PC-3 (cell line): Measurements from ENCODE around the gene MVK.

Source experiments
- EZH2phosphoT487 ChIP-seq: fragments of 300-600 bp; sonication (generic); IDR thresholded peaks from 2 replicates; pipeline ENCODE4 v1.6.1; 2018; ENCODE audit warnings: mild to moderate bottlenecking, antibody characterized with exemption, low read length, borderline replicate concordance
- TF ChIP-seq, protein P1 (sequence below): fragments of 300-600 bp; sonication (generic); conservative IDR thresholded peaks from 2 replicates; pipeline ENCODE4 v1.5.1; 2017; ENCODE audit warnings: antibody characterized with exemption, low read depth, mild to moderate bottlenecking, low read length

DNA sequence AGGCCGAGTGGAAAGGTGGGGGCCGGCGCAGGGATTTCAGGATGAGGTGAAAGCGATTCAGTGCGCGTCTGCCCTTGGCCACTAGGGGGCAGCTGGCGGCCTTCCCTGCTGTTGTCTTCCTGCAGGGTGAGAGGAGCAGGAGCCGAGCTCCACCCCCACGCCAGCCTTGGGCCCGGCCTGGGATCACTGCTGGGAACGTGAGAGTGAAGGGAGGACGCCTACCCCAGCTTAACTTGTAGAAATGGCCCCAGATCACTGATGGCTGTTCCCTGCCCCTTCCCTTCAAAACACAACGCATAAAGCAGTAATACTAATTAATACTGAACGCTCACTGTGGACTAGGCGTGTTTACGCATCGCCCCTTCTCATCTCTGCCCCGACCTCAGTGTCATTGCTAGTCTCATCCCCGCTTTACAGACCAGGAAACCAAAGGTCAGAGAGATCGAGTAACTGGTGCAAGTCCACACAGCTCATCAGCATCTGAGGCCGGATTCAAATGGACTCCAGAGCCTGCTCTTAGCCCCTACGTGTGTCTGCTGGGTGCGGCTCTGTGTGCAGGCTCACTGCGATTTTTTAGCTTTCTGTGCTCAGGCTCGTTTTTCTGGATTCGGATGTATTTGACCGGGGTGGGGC, 24.3 kb downstream of the MVK start:
- TF ChIP-seq, protein P1, sequence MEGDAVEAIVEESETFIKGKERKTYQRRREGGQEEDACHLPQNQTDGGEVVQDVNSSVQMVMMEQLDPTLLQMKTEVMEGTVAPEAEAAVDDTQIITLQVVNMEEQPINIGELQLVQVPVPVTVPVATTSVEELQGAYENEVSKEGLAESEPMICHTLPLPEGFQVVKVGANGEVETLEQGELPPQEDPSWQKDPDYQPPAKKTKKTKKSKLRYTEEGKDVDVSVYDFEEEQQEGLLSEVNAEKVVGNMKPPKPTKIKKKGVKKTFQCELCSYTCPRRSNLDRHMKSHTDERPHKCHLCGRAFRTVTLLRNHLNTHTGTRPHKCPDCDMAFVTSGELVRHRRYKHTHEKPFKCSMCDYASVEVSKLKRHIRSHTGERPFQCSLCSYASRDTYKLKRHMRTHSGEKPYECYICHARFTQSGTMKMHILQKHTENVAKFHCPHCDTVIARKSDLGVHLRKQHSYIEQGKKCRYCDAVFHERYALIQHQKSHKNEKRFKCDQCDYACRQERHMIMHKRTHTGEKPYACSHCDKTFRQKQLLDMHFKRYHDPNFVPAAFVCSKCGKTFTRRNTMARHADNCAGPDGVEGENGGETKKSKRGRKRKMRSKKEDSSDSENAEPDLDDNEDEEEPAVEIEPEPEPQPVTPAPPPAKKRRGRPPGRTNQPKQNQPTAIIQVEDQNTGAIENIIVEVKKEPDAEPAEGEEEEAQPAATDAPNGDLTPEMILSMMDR = peak; percentile 98
- no peak for TF ChIP-seq EZH2phosphoT487
